ENCODE measurements around the gene NCAPD2. TPM values are rescaled to one million over a fixed set of nuclear protein-coding genes. Genes with fewer than 3 reads are reported as not detected.
A peak's percentile ranks its signal among the peaks of the same experiment; 100 is the strongest.

NCAPD2 gene
- total RNA-seq, 1 donor from 2014 or later, result 74.8 TPM

- TF ChIP-seq CTCF (conservative IDR thresholded peaks at IDR 0.05; ENCODE audit: low read depth, low read length), result no peak
- no peak for DNase-seq (ENCODE audit: low read depth)
- H3K4me3 ChIP-seq (ENCODE audit: low read depth, low read length), result no peak overlapping the region
Observed at GRCh38 chr12:6569312-6569711, 75.4 kb downstream of the NCAPD2 start.

- no peak for TF ChIP-seq CTCF (conservative IDR thresholded peaks at IDR 0.05; ENCODE audit: low read depth, low read length)
- H3K4me3 ChIP-seq (ENCODE audit: low read depth, low read length), result no peak overlapping the region
Observed at GRCh38 chr12:6569786-6570185, 75.9 kb downstream of the NCAPD2 start.

GRCh38 chr12:6570264-6570887, 76.5 kb downstream of the NCAPD2 start:
- no peak overlapping the region for H3K4me3 ChIP-seq (ENCODE audit: low read depth, low read length)
- peak; percentile 52 for TF ChIP-seq CTCF (conservative IDR thresholded peaks at IDR 0.05; ENCODE audit: low read depth, low read length)
- DNase-seq (ENCODE audit: low read depth), result no peak

More at GRCh38 chr12:6569786-6570185, 75.9 kb downstream of the NCAPD2 start:
- DNase-seq (ENCODE audit: low read depth), result no peak

- H3K4me3 ChIP-seq (ENCODE audit: low read depth, low read length), result no peak overlapping the region
- no peak for DNase-seq (ENCODE audit: low read depth)
- TF ChIP-seq CTCF (conservative IDR thresholded peaks at IDR 0.05; ENCODE audit: low read depth, low read length), result no peak
Observed at GRCh38 chr12:6573001-6573400, 79.1 kb downstream of the NCAPD2 start.

GRCh38 chr12:6574576-6575295, 80.8 kb downstream of the NCAPD2 start:
- TF ChIP-seq CTCF (conservative IDR thresholded peaks at IDR 0.05; ENCODE audit: low read depth, low read length), result no peak
- no peak for DNase-seq (ENCODE audit: low read depth)
- no peak overlapping the region for H3K4me3 ChIP-seq (ENCODE audit: low read depth, low read length)

GRCh38 chr12:6575648-6576047, 81.7 kb downstream of the NCAPD2 start:
- TF ChIP-seq CTCF (conservative IDR thresholded peaks at IDR 0.05; ENCODE audit: low read depth, low read length), result no peak
- no peak for DNase-seq (ENCODE audit: low read depth)
- H3K4me3 ChIP-seq (ENCODE audit: low read depth, low read length), result no peak overlapping the region

Other genes with a start within 250 kb of the NCAPD2 start
- gene PLEKHG6, start 183.4 kb upstream of the NCAPD2 start, total RNA-seq, result 3.5 and 9.6 TPM in 2 replicates
- gene TNFRSF1A, start 152.0 kb upstream of the NCAPD2 start, total RNA-seq, result 163 and 186 TPM in 2 replicates
- gene SCNN1A, start 118.5 kb upstream of the NCAPD2 start, total RNA-seq, result 15.6 and 52.2 TPM in 2 replicates
- gene LTBR, start 109.9 kb upstream of the NCAPD2 start, total RNA-seq, result 108 and 152 TPM in 2 replicates
- not detected in 2 replicates for gene CD27, start 49.1 kb upstream of the NCAPD2 start, total RNA-seq
- 6.5 and 17.0 TPM in 2 replicates for gene TAPBPL, start 42.1 kb upstream of the NCAPD2 start, total RNA-seq
- gene VAMP1, start 23.4 kb upstream of the NCAPD2 start, total RNA-seq, result 2.0 and 2.6 TPM in 2 replicates
- 132 and 156 TPM in 2 replicates for gene MRPL51, start 840 bp upstream of the NCAPD2 start, total RNA-seq
- gene GAPDH, start 40.4 kb downstream of the NCAPD2 start, total RNA-seq, result 6,260 and 7,673 TPM in 2 replicates
- 7.5 and 11.3 TPM in 2 replicates for gene IFFO1, start 61.9 kb downstream of the NCAPD2 start, total RNA-seq
- gene NOP2, start 74.2 kb downstream of the NCAPD2 start, total RNA-seq, result 43.2 and 66.0 TPM in 2 replicates
- gene CHD4, start 113.3 kb downstream of the NCAPD2 start, total RNA-seq, result 242 and 346 TPM in 2 replicates
- 0.81 and 0.94 TPM in 2 replicates for gene LPAR5, start 141.9 kb downstream of the NCAPD2 start, total RNA-seq
- 0.58 TPM in 1 of 2 replicates, not detected in the other for gene ACRBP, start 153.3 kb downstream of the NCAPD2 start, total RNA-seq
- 18.4 and 60.0 TPM in 2 replicates for gene ING4, start 169.0 kb downstream of the NCAPD2 start, total RNA-seq
- gene ZNF384, start 195.3 kb downstream of the NCAPD2 start, total RNA-seq, result 19.9 and 21.9 TPM in 2 replicates
- gene PIANP, start 206.7 kb downstream of the NCAPD2 start, total RNA-seq, result 0.06 TPM in 1 of 2 replicates, not detected in the other
- 59.2 and 63.5 TPM in 2 replicates for gene COPS7A, start 229.9 kb downstream of the NCAPD2 start, total RNA-seq

Measured in epithelial cell of proximal tubule (primary cell).